K562 (cell line): Measurements from ENCODE around the gene APC2. TPM values are rescaled to one million over a fixed set of nuclear protein-coding genes. Genes with fewer than 3 reads are reported as not detected.

Source experiments
- ARID2 ChIP-seq: fragments of 450-650 bp; IDR thresholded peaks from 2 replicates; pipeline ENCODE4 v1.6.1; 2017; ENCODE audit warnings: antibody characterized with exemption, mild to moderate bottlenecking
- BRD9 ChIP-seq: fragments of 450-650 bp; IDR thresholded peaks from 2 replicates; pipeline ENCODE4 v1.6.1; 2018; ENCODE audit warnings: low read depth; ENCODE audit not compliant: partially characterized antibody
- CBX1 ChIP-seq: sonication (generic); IDR thresholded peaks from 2 replicates; pipeline ENCODE4 v1.6.1; 2016; ENCODE audit warnings: antibody characterized with exemption, low read depth, mild to moderate bottlenecking
- CCNT2 ChIP-seq: IDR thresholded peaks from 2 replicates; pipeline ENCODE4 v1.6.1; 2011; ENCODE audit warnings: borderline replicate concordance, low read depth, mild to moderate bottlenecking, moderate library complexity, mixed read lengths, low read length; ENCODE audit not compliant: insufficient read length; ENCODE audit errors: extremely low read depth
- FOXA3 ChIP-seq, 2 experiments: fragments of 450-650 bp in 1 of 2; sonication (generic) in 1 of 2; formaldehyde crosslinking; IDR thresholded peaks in 1 of 2; conservative IDR thresholded peaks in 1 of 2; 2 replicates each; pipeline versions ENCODE4 v1.4.0 to v1.8.0; 2020 to 2022; ENCODE audit warnings: mild to moderate bottlenecking in 2 of 2, missing genetic modification reagents in 1 of 2
- HCFC1 ChIP-seq: IDR thresholded peaks from 2 replicates; pipeline ENCODE4 v1.6.1; 2012; ENCODE audit warnings: low read depth, low read length, improper control_type of control experiment
- HDAC1 ChIP-seq, 2 experiments: fragments of 450-650 bp; IDR thresholded peaks; 2 replicates each; pipeline ENCODE4 v1.6.1; 2016 to 2017; ENCODE audit warnings: inconsistent platforms in 1 of 2, mild to moderate bottlenecking in 1 of 2, moderate library complexity in 1 of 2
- LARP7 ChIP-seq: fragments of 450-650 bp; IDR thresholded peaks from 2 replicates; pipeline ENCODE4 v1.6.1; 2016
- MNT ChIP-seq, 2 experiments: fragments of 450-650 bp; conservative IDR thresholded peaks; 2 replicates each; pipeline ENCODE4 v1.6.1; 2017; ENCODE audit warnings: mild to moderate bottlenecking in 2 of 2, moderate library complexity in 2 of 2
- NEUROD1 ChIP-seq: fragments of 150-350 bp; IDR thresholded peaks from 2 replicates; pipeline ENCODE4 v1.6.1; 2014; ENCODE audit warnings: borderline replicate concordance, low read length, low read depth; ENCODE audit not compliant: partially characterized antibody
- RB1 ChIP-seq: fragments of 450-650 bp; IDR thresholded peaks from 2 replicates; pipeline ENCODE4 v1.6.1; 2017; ENCODE audit warnings: low read depth, mild to moderate bottlenecking
- RBM25 ChIP-seq: fragments of 200-400 bp; formaldehyde crosslinking; IDR thresholded peaks from 2 replicates; pipeline ENCODE4 v1.6.1; 2018; ENCODE audit warnings: low read length, low read depth, moderate library complexity; ENCODE audit not compliant: severe bottlenecking
- REST ChIP-seq, 2 experiments: fragments of 450-650 bp; formaldehyde crosslinking in 1 of 2; IDR thresholded peaks; 2 replicates each; pipeline versions ENCODE4 v1.4.0 to v1.6.1; 2014 to 2020; ENCODE audit warnings: mild to moderate bottlenecking in 2 of 2, borderline replicate concordance in 1 of 2, low read depth in 1 of 2
- SAFB ChIP-seq: fragments of 200-400 bp; formaldehyde crosslinking; IDR thresholded peaks from 2 replicates; pipeline ENCODE4 v1.6.1; 2017; ENCODE audit warnings: low read depth, low read length, borderline replicate concordance
- SRSF7 ChIP-seq: fragments of 200-400 bp; formaldehyde crosslinking; optimal IDR thresholded peaks from 2 replicates; pipeline ENCODE3; 2017; ENCODE audit warnings: mild to moderate bottlenecking, low read depth, low read length
- polyA plus RNA-seq, 8 experiments: library from polyadenylated mRNA; depleted of rRNA in 4 of 8; stranded (reverse) in 5 of 8; unstranded in 3 of 8; fragments of >200 nt; fragmentation: Nextera tagmentation in 2 of 8; fragmentation: Illumina TruSeq in 1 of 8; extraction: Ambion mirVana in 2 of 8; extraction: Trizol in 1 of 8; gene quantifications; 2 replicates each; pipeline versions ENCODE4 v1.2.1 to v1.2.3, GENCODE V29; 2011 to 2014; ENCODE audit warnings: inconsistent platforms in 1 of 8, missing spikeins in 1 of 8
- total RNA-seq, 7 experiments: library from RNA; depleted of rRNA in 6 of 7; stranded (reverse); fragments of >200 nt in 6 of 7; fragmentation: Illumina TruSeq in 2 of 7; extraction: Trizol in 2 of 7; gene quantifications; 2 replicates each; pipeline versions ENCODE4 v1.2.1 to v1.2.3, GENCODE V29; 2011 to 2021; ENCODE audit warnings: low replicate concordance in 1 of 7

The APC2 gene
- total and polyA plus RNA-seq, 9 of the 15 experiments (the other 6 are each of a cell fraction or from before 2014, with no cell fraction given), result 0.01 to 0.40 (median 0.05) TPM; not detected in 3

DNA sequence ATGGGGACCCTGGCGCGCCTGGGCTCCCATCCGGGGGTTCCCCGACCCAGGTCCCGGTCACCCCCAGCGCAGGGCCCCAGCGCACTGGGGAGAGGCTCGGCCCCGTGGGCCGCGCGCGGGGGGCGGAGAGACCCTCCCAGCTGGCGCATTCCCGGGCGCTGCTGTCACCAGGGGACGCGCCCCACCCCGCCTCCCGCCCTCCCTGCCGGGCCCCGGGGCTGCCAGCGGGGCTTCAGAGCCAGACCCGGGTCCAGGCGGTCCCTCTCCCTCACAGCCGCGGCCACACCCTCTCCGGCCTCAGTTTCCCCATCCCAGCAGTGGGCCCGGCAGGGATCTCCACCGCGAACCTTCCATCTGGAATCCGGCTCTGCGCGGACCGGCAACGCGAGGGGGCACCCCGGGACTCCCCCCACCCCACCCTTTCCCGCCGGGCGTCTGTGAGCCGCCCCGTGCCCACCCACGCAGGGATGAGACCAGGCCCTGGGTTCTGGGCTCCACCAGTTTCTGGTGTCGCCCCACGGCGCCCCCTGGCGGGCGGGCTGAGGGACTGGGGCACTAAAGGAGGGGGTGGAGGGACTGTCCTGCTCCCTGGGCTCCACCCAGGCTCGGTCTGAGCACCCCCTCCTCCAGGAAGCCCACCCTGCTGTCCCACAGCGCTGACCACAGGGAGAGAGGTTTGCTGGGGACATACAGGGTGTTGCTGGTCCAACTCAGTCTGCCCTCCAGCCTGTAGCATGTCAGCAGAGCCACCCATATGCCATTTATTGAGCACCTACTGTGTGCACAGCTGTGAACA lies 63.8 kb downstream of the APC2 start (continued):
- TF ChIP-seq NEUROD1 (peak; percentile 31), BRD9 (no peak), HDAC1 (IDR thresholded peaks at IDR 0.05) (0 out of 4 replicates have a peak, but pooled peaks of 1 of the 2 experiments have one; percentile 13), RBM25 (peak; percentile 60), HCFC1 (peak; percentile 30; the same call in 1 of the 2 replicates), RB1 (peak; percentile 53), CBX1 (peak; percentile 75; the same call in 1 of the 2 replicates), ARID2 (0 out of 2 replicates have a peak, but pooled peaks have one; percentile 48), REST (IDR thresholded peaks at IDR 0.05; ENCODE audit: borderline replicate concordance) (peak; percentile 66), REST (CRISPR knock-in tag; IDR thresholded peaks at IDR 0.05; ENCODE audit: low read depth) (no peak), SRSF7 (no peak), MNT (conservative IDR thresholded peaks at IDR 0.05) (peak in 1 of 2 experiments; percentile 44; a peak in 1 of 4 replicates), CCNT2 (no peak), SAFB (peak; percentile 74; the same call in 1 of the 2 replicates), LARP7 (no peak), FOXA3 (CRISPR knock-in tag; conservative IDR thresholded peaks at IDR 0.05 in 1 of 2, IDR thresholded peaks at IDR 0.05 in 1 of 2) (no peak)
